GM12873 (cell line): ENCODE data around the gene MAP3K20.

Source experiments
- CTCF ChIP-seq: IDR thresholded peaks from 2 replicates; pipeline ENCODE4 v1.5.1; 2012; ENCODE audit warnings: low read depth, mild to moderate bottlenecking, moderate library complexity, low read length, control low read depth; ENCODE audit not compliant: insufficient read depth; ENCODE audit errors: missing control alignments

MAP3K20 gene

GRCh38 chr2:173136067-173136466 lies 60.4 kb downstream of the MAP3K20 start:
- TF ChIP-seq CTCF = no peak

- no peak for TF ChIP-seq CTCF
Observed at GRCh38 chr2:173136599-173136998, 61.0 kb downstream of the MAP3K20 start.

- TF ChIP-seq CTCF = no peak
Observed at GRCh38 chr2:173137610-173138009, 62.0 kb downstream of the MAP3K20 start.

GRCh38 chr2:173138962-173139361 lies 63.3 kb downstream of the MAP3K20 start:
- TF ChIP-seq CTCF = no peak

- no peak for TF ChIP-seq CTCF
Observed at GRCh38 chr2:173141666-173142065, 66.0 kb downstream of the MAP3K20 start.

- TF ChIP-seq CTCF = no peak
Observed at GRCh38 chr2:173145454-173145853, 69.8 kb downstream of the MAP3K20 start.

GRCh38 chr2:173146590-173146989 lies 70.9 kb downstream of the MAP3K20 start:
- TF ChIP-seq CTCF = no peak
